Neutrophil (primary cell): ENCODE measurements around the gene ARSB.

Experiments used
- H3K27ac ChIP-seq: fragments of 200-600 bp; sonication (generic); 2 replicates; pipeline ENCODE4 v1.5.1; 2016; ENCODE audit warnings: mild to moderate bottlenecking, moderate library complexity
- H3K27me3 ChIP-seq: fragments of 200-600 bp; sonication (generic); 2 replicates; pipeline ENCODE4 v1.6.0; 2016; ENCODE audit warnings: mild to moderate bottlenecking
- H3K36me3 ChIP-seq: fragments of 200-600 bp; sonication (generic); 2 replicates; pipeline ENCODE4 v1.5.1; 2017
- H3K4me1 ChIP-seq, 2 experiments: fragments of 200-600 bp in 1 of 2; sonication (generic) in 1 of 2; 1 replicate in 1 of 2; 2 replicates in 1 of 2; pipeline versions ENCODE4 v1.5.1 to v1.6.1; 2013 to 2016; ENCODE audit warnings: low read depth in 1 of 2, low read length in 1 of 2, mild to moderate bottlenecking in 1 of 2, moderate library complexity in 1 of 2; ENCODE audit not compliant: control insufficient read depth in 1 of 2, insufficient read depth in 1 of 2
- H3K4me3 ChIP-seq, 2 experiments: fragments of 200-600 bp in 1 of 2; sonication (generic) in 1 of 2; 1 replicate in 1 of 2; 2 replicates in 1 of 2; pipeline ENCODE4 v1.5.1; 2013 to 2016; ENCODE audit warnings: low read depth in 1 of 2, low read length in 1 of 2, mild to moderate bottlenecking in 1 of 2, moderate library complexity in 1 of 2
- H3K9me3 ChIP-seq: fragments of 200-600 bp; sonication (generic); 2 replicates; pipeline ENCODE4 v1.5.1; 2016
- CTCF ChIP-seq: fragments of 200-600 bp; sonication (generic); IDR thresholded peaks from 2 replicates; pipeline ENCODE4 v1.5.1; 2016; ENCODE audit warnings: antibody characterized with exemption

The ARSB gene

GRCh38 chr5:78787783-78788182 lies 197.3 kb downstream of the ARSB start:
- H3K27me3 ChIP-seq: no peaks in the 10 kb centered on the region
- H3K9me3 ChIP-seq: no peaks in the 10 kb centered on the region
- no peak for TF ChIP-seq CTCF
- H3K36me3 ChIP-seq: no peaks in the 10 kb centered on the region
- H3K4me1 ChIP-seq: no peaks in the 10 kb centered on the region
- no peak overlapping the region for H3K4me3 ChIP-seq
- H3K27ac ChIP-seq: no peak overlapping the region

GRCh38 chr5:78785454-78785853 lies 199.7 kb downstream of the ARSB start:
- no peak for TF ChIP-seq CTCF
- Histone ChIP-seq H3K36me3 (peaks cover 12% of the 10 kb centered on the region), H3K27me3 (no peaks in the 10 kb centered on the region), H3K4me1 (no peaks in the 10 kb centered on the region), H3K9me3 (no peaks in the 10 kb centered on the region), H3K4me3 (no peak overlapping the region), H3K27ac (no peak overlapping the region)

- H3K27ac ChIP-seq: no peak overlapping the region
- no peaks in the 10 kb centered on the region for H3K4me1 ChIP-seq
- H3K4me3 ChIP-seq: no peak overlapping the region
- no peak for TF ChIP-seq CTCF
- no peaks in the 10 kb centered on the region for H3K27me3 ChIP-seq
- peaks cover 24% of the 10 kb centered on the region for H3K36me3 ChIP-seq
- H3K9me3 ChIP-seq: no peaks in the 10 kb centered on the region
Observed at GRCh38 chr5:78783434-78784130, 201.5 kb downstream of the ARSB start.

GRCh38 chr5:78782728-78783127 lies 202.4 kb downstream of the ARSB start:
- no peak for TF ChIP-seq CTCF
- H3K4me3 ChIP-seq: no peak overlapping the region
- H3K27me3 ChIP-seq: no peaks in the 10 kb centered on the region
- no peak overlapping the region for H3K27ac ChIP-seq
- no peaks in the 10 kb centered on the region for H3K9me3 ChIP-seq
- H3K4me1 ChIP-seq: no peaks in the 10 kb centered on the region
- peaks cover 27% of the 10 kb centered on the region for H3K36me3 ChIP-seq

- Histone ChIP-seq H3K27ac (no peak overlapping the region), H3K4me3 (no peak overlapping the region), H3K4me1 (no peaks in the 10 kb centered on the region), H3K36me3 (peaks cover 27% of the 10 kb centered on the region), H3K9me3 (no peaks in the 10 kb centered on the region), H3K27me3 (no peaks in the 10 kb centered on the region)
- TF ChIP-seq CTCF: no peak
Observed at GRCh38 chr5:78781611-78782286, 203.4 kb downstream of the ARSB start.
